WTC11 (cell line): ENCODE results near the gene UBA1. TPM values are rescaled to one million over a fixed set of nuclear protein-coding genes. Genes with fewer than 3 reads are reported as not detected.

Experiments used
- ATAC-seq: fragments of 200-7000 bp; cut with Tn5 transposase; 2 replicates; pipeline ENCODE4 v1.10.0; 2021; ENCODE audit warnings: mild to moderate bottlenecking, moderate library complexity
- CTCF ChIA-PET: fragments of 300-600 bp; sonication (Branson Sonifier 250); formaldehyde crosslinking; loops from one replicate; lab custom pipeline; 2021; ENCODE audit warnings: antibody characterized with exemption; lab: Charles Lee
- POLR2A ChIA-PET: fragments of 350-600 bp; sonication (Branson Sonifier 250); formaldehyde crosslinking; loops from one replicate; lab custom pipeline; 2021; ENCODE audit warnings: antibody characterized with exemption; lab: Charles Lee
- DNase-seq: peaks from one replicate; pipeline ENCODE4 v3.0.0; 2021; ENCODE audit warnings: low spot score
- H3K27ac Mint-ChIP-seq: 2 replicates; pipeline ENCODE4 v1.8.0; 2021; ENCODE audit warnings: mixed read lengths
- H3K27me3 Mint-ChIP-seq: 2 replicates; pipeline ENCODE4 v1.8.0; 2021; ENCODE audit warnings: low read depth, mild to moderate bottlenecking, moderate library complexity, mixed read lengths
- H3K36me3 Mint-ChIP-seq: 2 replicates; pipeline ENCODE4 v1.8.0; 2021; ENCODE audit warnings: mixed read lengths
- H3K4me1 Mint-ChIP-seq: 2 replicates; pipeline ENCODE4 v1.8.0; 2022; ENCODE audit warnings: mixed read lengths
- H3K4me3 Mint-ChIP-seq: 2 replicates; pipeline ENCODE4 v1.8.0; 2021; ENCODE audit warnings: mild to moderate bottlenecking, moderate library complexity, mixed read lengths
- H3K9me3 Mint-ChIP-seq: 2 replicates; pipeline ENCODE4 v1.8.0; 2021; ENCODE audit warnings: mixed read lengths
- ARID4B ChIP-seq: sonication (generic); formaldehyde crosslinking; IDR thresholded peaks from 2 replicates; pipeline ENCODE4 v1.8.0; 2023; ENCODE audit warnings: missing genetic modification reagents, mild to moderate bottlenecking, borderline replicate concordance
- ATF1 ChIP-seq: sonication (generic); formaldehyde crosslinking; IDR thresholded peaks from 2 replicates; pipeline ENCODE4 v1.8.1; 2023; ENCODE audit warnings: mild to moderate bottlenecking, moderate library complexity, missing genetic modification reagents
- CBFB ChIP-seq: sonication (generic); formaldehyde crosslinking; IDR thresholded peaks from 2 replicates; pipeline ENCODE4 v1.8.1; 2022; ENCODE audit warnings: mild to moderate bottlenecking, low read depth, missing genetic modification reagents
- CREB1 ChIP-seq: sonication (generic); formaldehyde crosslinking; IDR thresholded peaks from 2 replicates; pipeline ENCODE4 v1.8.0; 2023; ENCODE audit warnings: mild to moderate bottlenecking, missing genetic modification reagents
- ESRRA ChIP-seq: sonication (generic); formaldehyde crosslinking; IDR thresholded peaks from 2 replicates; pipeline ENCODE4 v1.8.1; 2022; ENCODE audit warnings: mild to moderate bottlenecking, missing genetic modification reagents, borderline replicate concordance
- FOXJ3 ChIP-seq: sonication (generic); formaldehyde crosslinking; IDR thresholded peaks from 2 replicates; pipeline ENCODE4 v1.9.0; 2021; ENCODE audit warnings: missing genetic modification reagents, mild to moderate bottlenecking, borderline replicate concordance
- JUN ChIP-seq: sonication (generic); formaldehyde crosslinking; IDR thresholded peaks from 2 replicates; pipeline ENCODE4 v1.8.0; 2023; ENCODE audit warnings: mild to moderate bottlenecking, missing genetic modification reagents
- MXD4 ChIP-seq: fragments of 250-450 bp; sonication (Bioruptor Pico); IDR thresholded peaks from 2 replicates; pipeline ENCODE4 v1.8.0; 2021; ENCODE audit warnings: mild to moderate bottlenecking, moderate library complexity, borderline replicate concordance
- NFYB ChIP-seq: sonication (generic); formaldehyde crosslinking; conservative IDR thresholded peaks from 2 replicates; pipeline ENCODE4 v1.8.0; 2022; ENCODE audit warnings: low read depth, missing genetic modification reagents
- NR1H2 ChIP-seq: sonication (generic); formaldehyde crosslinking; IDR thresholded peaks from 2 replicates; pipeline ENCODE4 v1.9.0; 2021; ENCODE audit warnings: mild to moderate bottlenecking, moderate library complexity, missing genetic modification reagents
- NR3C1 ChIP-seq: sonication (generic); formaldehyde crosslinking; conservative IDR thresholded peaks from 2 replicates; pipeline ENCODE4 v1.8.1; 2023; ENCODE audit warnings: low read depth, mild to moderate bottlenecking, missing genetic modification reagents
- OVOL2 ChIP-seq: fragments of 250-450 bp; sonication (Bioruptor Pico); IDR thresholded peaks from 2 replicates; pipeline ENCODE4 v1.9.0; 2021; ENCODE audit warnings: mild to moderate bottlenecking, borderline replicate concordance
- SMAD3 ChIP-seq: sonication (generic); formaldehyde crosslinking; IDR thresholded peaks from 2 replicates; pipeline ENCODE4 v1.8.0; 2022; ENCODE audit warnings: missing genetic modification reagents, mild to moderate bottlenecking, borderline replicate concordance
- TP53 ChIP-seq: sonication (generic); formaldehyde crosslinking; IDR thresholded peaks from 2 replicates; pipeline ENCODE4 v1.8.1; 2023; ENCODE audit warnings: mild to moderate bottlenecking, missing genetic modification reagents
- USF2 ChIP-seq: sonication (generic); formaldehyde crosslinking; IDR thresholded peaks from 2 replicates; pipeline ENCODE4 v1.8.1; 2023; ENCODE audit warnings: mild to moderate bottlenecking, missing genetic modification reagents, moderate library complexity
- ZNF138 ChIP-seq: sonication (generic); formaldehyde crosslinking; conservative IDR thresholded peaks from 2 replicates; pipeline ENCODE4 v1.8.1; 2022; ENCODE audit warnings: mild to moderate bottlenecking, moderate library complexity, missing genetic modification reagents
- ZNF232 ChIP-seq: sonication (generic); formaldehyde crosslinking; IDR thresholded peaks from 2 replicates; pipeline ENCODE4 v1.8.0; 2022; ENCODE audit warnings: mild to moderate bottlenecking, missing genetic modification reagents
- ZNF263 ChIP-seq: sonication (generic); formaldehyde crosslinking; IDR thresholded peaks from 2 replicates; pipeline ENCODE4 v1.8.1; 2022; ENCODE audit warnings: low read depth, mild to moderate bottlenecking, moderate library complexity, missing genetic modification reagents
- ZNF281 ChIP-seq: sonication (generic); formaldehyde crosslinking; IDR thresholded peaks from 2 replicates; pipeline ENCODE4 v1.8.0; 2023; ENCODE audit warnings: mild to moderate bottlenecking, missing genetic modification reagents
- ZNF396 ChIP-seq: fragments of 250-450 bp; sonication (Bioruptor Pico); IDR thresholded peaks from 2 replicates; pipeline ENCODE4 v1.8.0; 2021; ENCODE audit warnings: mild to moderate bottlenecking, moderate library complexity, borderline replicate concordance
- ZNF416 ChIP-seq: fragments of 250-450 bp; sonication (Bioruptor Pico); IDR thresholded peaks from 2 replicates; pipeline ENCODE4 v1.9.0; 2021; ENCODE audit warnings: mild to moderate bottlenecking, inconsistent platforms
- total RNA-seq: library from RNA; stranded (reverse); gene quantifications from 3 replicates; pipeline ENCODE4 v1.2.3, GENCODE V29; 2021
- TF ChIP-seq, protein P1 (sequence below): fragments of 250-450 bp; sonication (Bioruptor Pico); conservative IDR thresholded peaks from 2 replicates; pipeline ENCODE4 v1.9.0; 2021; ENCODE audit warnings: mild to moderate bottlenecking
- TF ChIP-seq, protein P2 (sequence below): fragments of 250-450 bp; sonication (Bioruptor Pico); IDR thresholded peaks from 2 replicates; pipeline ENCODE4 v2.1.2; 2022; ENCODE audit warnings: mild to moderate bottlenecking, moderate library complexity

The UBA1 gene
- total RNA-seq, 1 experiment from 2014 or later: 379 TPM

DNA sequence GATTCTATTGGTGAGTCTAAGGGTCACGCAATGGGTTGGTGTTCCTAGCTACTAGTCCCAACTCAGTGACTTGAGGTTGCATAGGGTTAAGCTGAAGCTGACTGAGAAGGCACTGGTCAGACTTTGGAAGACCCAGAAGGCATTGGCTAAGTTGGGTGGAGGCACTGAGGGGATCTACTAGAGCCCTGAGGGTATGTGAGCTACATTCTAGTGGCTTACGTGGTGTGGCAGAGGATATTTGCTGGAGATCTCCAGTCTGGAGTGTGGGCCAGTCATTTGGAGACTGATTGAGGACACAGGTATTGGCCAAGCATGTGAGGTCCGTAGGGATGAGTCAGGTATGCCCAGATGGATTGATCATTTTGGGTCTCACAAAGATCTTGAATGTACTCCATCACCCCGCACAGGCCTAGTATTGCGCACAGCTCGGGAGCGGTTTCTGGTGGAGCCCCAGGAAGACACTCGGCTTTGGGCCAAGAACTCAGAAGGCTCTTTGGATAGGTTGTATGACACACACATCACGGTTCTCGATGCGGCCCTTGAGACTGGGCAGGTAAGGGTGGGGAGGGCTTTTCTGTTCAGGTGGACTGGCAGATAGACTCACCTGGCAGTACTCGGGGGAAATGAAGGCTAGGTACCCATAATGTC is 46.4 kb downstream of the UBA1 start:
- Mint-ChIP-seq H3K27ac (peak overlapping the region; percentile 19; the same call in 1 of the 2 replicates), H3K27me3 (no peaks in the 10 kb centered on the region), H3K4me3 (no peak overlapping the region), H3K4me1 (peaks cover 8% of the 10 kb centered on the region), H3K36me3 (peaks cover 45% of the 10 kb centered on the region), H3K9me3 (no peaks in the 10 kb centered on the region)
- DNase-seq: no peak
- POLR2A ChIA-PET: no interaction called here
- CTCF ChIA-PET: interaction anchor here (0.6 kb wide), 1 partner anchor 286 kb away, joined by 3 read pairs; no protein-coding TSS in a partner anchor
- TF ChIP-seq NR1H2 (CRISPR knock-in tag) (no peak), ZNF281 (CRISPR knock-in tag) (no peak), JUN (CRISPR knock-in tag) (no peak), SMAD3 (CRISPR knock-in tag) (no peak), ZNF416 (CRISPR knock-in tag) (no peak), CBFB (CRISPR knock-in tag) (no peak), NR3C1 (CRISPR knock-in tag) (no peak), FOXJ3 (CRISPR knock-in tag) (no peak), USF2 (CRISPR knock-in tag) (no peak), MXD4 (CRISPR knock-in tag) (no peak), ZNF263 (CRISPR knock-in tag) (no peak), NFYB (CRISPR knock-in tag) (no peak), ZNF396 (no peak), OVOL2 (CRISPR knock-in tag) (no peak), CREB1 (no peak)
- ATAC-seq: no peak

GRCh38 chrX:47240619-47241018 is 47.0 kb downstream of the UBA1 start:
- CTCF ChIA-PET: no interaction called here
- H3K4me1 Mint-ChIP-seq: peaks cover 2% of the 10 kb centered on the region; the same call in 1 of the 2 replicates
- no peak for DNase-seq
- H3K27ac Mint-ChIP-seq: no peak overlapping the region
- no peaks in the 10 kb centered on the region for H3K27me3 Mint-ChIP-seq
- POLR2A ChIA-PET: no interaction called here
- H3K36me3 Mint-ChIP-seq: peaks cover 43% of the 10 kb centered on the region
- no peak for ATAC-seq
- H3K9me3 Mint-ChIP-seq: no peaks in the 10 kb centered on the region
- no peak overlapping the region for H3K4me3 Mint-ChIP-seq
- no peak for TF ChIP-seq ZNF232
- no peak for TF ChIP-seq ZNF138 (CRISPR knock-in tag)
- TF ChIP-seq, protein P1, sequence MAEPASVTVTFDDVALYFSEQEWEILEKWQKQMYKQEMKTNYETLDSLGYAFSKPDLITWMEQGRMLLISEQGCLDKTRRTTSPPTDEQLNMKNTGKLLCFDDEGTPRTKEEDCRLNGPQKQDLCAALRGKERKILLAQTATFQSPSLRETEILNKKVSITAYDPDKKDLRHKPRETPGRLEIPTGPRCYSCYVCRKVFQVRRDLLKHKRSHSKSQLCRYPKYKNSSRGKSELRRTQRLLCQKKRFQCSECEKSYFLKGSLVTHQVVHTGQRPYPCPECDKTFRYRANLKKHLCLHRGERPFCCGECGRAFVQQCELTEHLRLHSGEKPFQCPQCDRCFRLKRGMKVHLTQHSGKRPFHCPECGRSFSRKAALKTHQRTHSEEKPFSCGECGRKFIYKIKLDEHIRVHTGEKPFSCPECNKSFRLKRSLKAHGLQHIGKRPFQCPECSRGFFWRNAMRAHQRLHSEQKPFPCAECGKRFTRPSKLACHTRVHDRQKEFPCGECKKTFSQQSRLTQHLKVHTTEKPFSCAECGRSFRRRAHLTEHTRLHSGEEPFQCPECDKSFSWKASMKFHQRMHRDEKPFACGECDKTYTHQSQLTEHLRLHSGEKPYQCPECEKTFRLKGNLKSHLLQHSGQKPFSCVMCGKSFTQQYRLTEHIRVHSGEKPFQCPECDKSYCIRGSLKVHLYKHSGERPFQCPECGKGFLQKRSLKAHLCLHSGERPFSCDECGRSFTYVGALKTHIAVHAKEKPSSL (CRISPR knock-in tag): no peak
- TF ChIP-seq TP53: no peak
- TF ChIP-seq, protein P2, sequence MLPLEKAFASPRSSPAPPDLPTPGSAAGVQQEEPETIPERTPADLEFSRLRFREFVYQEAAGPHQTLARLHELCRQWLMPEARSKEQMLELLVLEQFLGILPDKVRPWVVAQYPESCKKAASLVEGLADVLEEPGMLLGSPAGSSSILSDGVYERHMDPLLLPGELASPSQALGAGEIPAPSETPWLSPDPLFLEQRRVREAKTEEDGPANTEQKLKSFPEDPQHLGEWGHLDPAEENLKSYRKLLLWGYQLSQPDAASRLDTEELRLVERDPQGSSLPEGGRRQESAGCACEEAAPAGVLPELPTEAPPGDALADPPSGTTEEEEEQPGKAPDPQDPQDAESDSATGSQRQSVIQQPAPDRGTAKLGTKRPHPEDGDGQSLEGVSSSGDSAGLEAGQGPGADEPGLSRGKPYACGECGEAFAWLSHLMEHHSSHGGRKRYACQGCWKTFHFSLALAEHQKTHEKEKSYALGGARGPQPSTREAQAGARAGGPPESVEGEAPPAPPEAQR: no peak
- TF ChIP-seq ESRRA (CRISPR knock-in tag): no peak
- TF ChIP-seq ARID4B (CRISPR knock-in tag): no peak
- TF ChIP-seq ATF1 (CRISPR knock-in tag): no peak
